ENCODE results near the gene BFSP1. TPM values are rescaled to one million over a fixed set of nuclear protein-coding genes. Genes with fewer than 3 reads are reported as not detected.

Gene BFSP1
- total RNA-seq, 2 donors from 2014 or later = 0.52 to 0.99 TPM

GRCh38 chr20:17558941-17559304, 27.7 kb upstream of the BFSP1 start:
- intact Hi-C loops (cut with DNase I) = no loop called here
- ATAC-seq = no peak
- WGBS, 2 donors = 86% methylated on average over 1 of the region's 1 CpG
- no peaks in the 10 kb centered on the region for H3K27me3 ChIP-seq
- no peaks in the 10 kb centered on the region for H3K9me3 ChIP-seq
- no peak for DNase-seq
- peak overlapping the region; percentile 67 to 96 (median 85) for H3K27ac ChIP-seq
- TF ChIP-seq CTCF (IDR thresholded peaks at IDR 0.05) = no peak
- H3K36me3 ChIP-seq (replicated peaks in 1 of 2; ENCODE audit: insufficient read depth in 1 of 2, low read depth in 2 of 2) = no peaks in the 10 kb centered on the region
- H3K4me1 ChIP-seq = peaks cover 36% of the 10 kb centered on the region
- no peak overlapping the region for H3K4me3 ChIP-seq

DNA sequence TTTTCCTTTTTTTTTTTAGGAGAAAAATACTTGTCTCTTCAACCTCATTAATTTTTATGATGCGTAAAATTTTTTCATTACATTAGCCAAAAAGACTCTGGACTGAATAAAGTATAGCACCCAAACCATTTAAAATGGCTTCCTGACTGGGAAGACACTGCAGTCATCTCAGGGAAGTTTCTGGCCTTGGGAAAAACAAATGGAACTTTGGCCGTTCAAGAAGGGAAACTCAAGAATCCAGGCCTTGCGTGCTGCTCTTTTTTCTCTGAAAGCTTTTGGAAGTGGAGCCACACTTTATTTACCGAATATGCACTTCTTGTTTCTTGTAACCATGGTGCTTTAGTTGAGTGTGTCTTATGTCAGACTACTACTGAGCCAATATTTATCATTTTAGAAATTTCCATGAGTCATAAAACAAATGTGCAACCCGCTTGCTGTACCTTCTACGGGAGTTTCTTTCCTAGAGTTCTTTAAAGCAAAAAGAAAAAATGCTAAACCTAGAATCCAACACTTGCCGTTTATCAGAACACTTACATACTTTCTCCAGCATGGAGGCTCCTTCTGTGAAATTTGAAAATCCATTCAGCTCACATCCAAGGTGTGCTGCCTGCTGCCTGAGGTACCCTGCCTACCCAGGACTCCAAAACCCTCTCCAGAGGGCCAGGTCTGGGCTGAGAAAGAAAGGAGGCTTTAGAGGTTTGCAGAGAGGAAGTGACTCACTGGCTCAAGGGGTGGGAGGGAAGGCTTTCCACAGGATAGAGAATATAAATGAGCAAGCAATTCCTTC, 27.2 kb upstream of the BFSP1 start:
- H3K9me3 ChIP-seq = no peaks in the 10 kb centered on the region
- ATAC-seq (peak; percentile 88), DNase-seq (peak; percentile 33 to 57 (median 45))
- no peak overlapping the region for H3K4me3 ChIP-seq
- H3K27me3 ChIP-seq = no peaks in the 10 kb centered on the region
- peak in 2 of 3 donors; percentile 11 to 27 for TF ChIP-seq POLR2A (IDR thresholded peaks at IDR 0.05)
- no peak for TF ChIP-seq CTCF (IDR thresholded peaks at IDR 0.05)
- H3K27ac ChIP-seq = peak overlapping the region; percentile 67 to 96 (median 85)
- no peaks in the 10 kb centered on the region for H3K36me3 ChIP-seq (replicated peaks in 1 of 2; ENCODE audit: insufficient read depth in 1 of 2, low read depth in 2 of 2)
- H3K4me1 ChIP-seq = peaks cover 36% of the 10 kb centered on the region
- intact Hi-C loops (cut with DNase I) = no loop called here
- 23 to 26% methylated on average over 7 of the region's 7 CpGs for WGBS, 2 donors

- peak; percentile 35 to 79 (median 66) for DNase-seq
- no peaks in the 10 kb centered on the region for H3K9me3 ChIP-seq
- TF ChIP-seq POLR2A (IDR thresholded peaks at IDR 0.05) = no peak
- no peak for TF ChIP-seq CTCF (IDR thresholded peaks at IDR 0.05)
- WGBS, 2 donors = 26 to 34% methylated on average over 3 of the region's 3 CpGs
- H3K36me3 ChIP-seq (replicated peaks in 1 of 2; ENCODE audit: insufficient read depth in 1 of 2, low read depth in 2 of 2) = no peaks in the 10 kb centered on the region
- ATAC-seq = peak; percentile 81
- H3K27ac ChIP-seq = peak overlapping the region; percentile 67 to 96 (median 86)
- intact Hi-C loops (cut with DNase I) = no loop called here
- peaks cover 36% of the 10 kb centered on the region for H3K4me1 ChIP-seq
- H3K27me3 ChIP-seq = no peaks in the 10 kb centered on the region
- no peak overlapping the region for H3K4me3 ChIP-seq
Measured at GRCh38 chr20:17557675-17558006, 26.5 kb upstream of the BFSP1 start.

GRCh38 chr20:17556837-17557674, 25.9 kb upstream of the BFSP1 start:
- no peak for TF ChIP-seq CTCF (IDR thresholded peaks at IDR 0.05)
- TF ChIP-seq POLR2A (IDR thresholded peaks at IDR 0.05) = no peak
- peak; percentile 66 for ATAC-seq
- Histone ChIP-seq H3K4me3 (no peak overlapping the region), H3K27ac (peak overlapping the region; percentile 67 to 96 (median 86)), H3K4me1 (peaks cover 35% of the 10 kb centered on the region), H3K9me3 (no peaks in the 10 kb centered on the region), H3K27me3 (no peaks in the 10 kb centered on the region), H3K36me3 (replicated peaks in 1 of 2; ENCODE audit: insufficient read depth in 1 of 2, low read depth in 2 of 2) (no peaks in the 10 kb centered on the region)
- DNase-seq = peak; percentile 72 to 91 (median 85)
- whole genome bisulfite sequencing, 2 donors = 42 to 57% methylated on average over 9 to 11 of the region's 11 CpGs
- intact Hi-C loops (cut with DNase I) = no loop called here
